Activated T-helper 1 cell treated with anti-CD3 and anti-CD28 coated beads, Interleukin-12 subunit alpha, Interleukin-12 subunit beta, Interleukin-2, Interleukin-4 antibody, amounts not matched to agents 30 ng/mL and 10 ng/mL and 1 ng/mL, durations not matched to agents 14 hours and 24 hours and 36 hours (primary cell): Measurements from ENCODE around the gene KRTAP25-1. TPM values are rescaled to one million over a fixed set of nuclear protein-coding genes. Genes with fewer than 3 reads are reported as not detected.

Experiments used
- DNase-seq: peaks from one replicate; pipeline ENCODE4 v3.0.0; 2021; ENCODE audit warnings: low spot score
- H3K27ac Mint-ChIP-seq: one replicate; pipeline ENCODE4 v1.8.0; 2021; ENCODE audit warnings: mild to moderate bottlenecking, mixed read lengths
- H3K27me3 Mint-ChIP-seq: one replicate; pipeline ENCODE4 v1.8.0; 2022; ENCODE audit warnings: mild to moderate bottlenecking, moderate library complexity, mixed read lengths; ENCODE audit not compliant: insufficient read depth
- H3K36me3 Mint-ChIP-seq: one replicate; pipeline ENCODE4 v1.8.0; 2021; ENCODE audit warnings: low read depth, mixed read lengths
- H3K4me1 Mint-ChIP-seq: one replicate; pipeline ENCODE4 v1.8.0; 2021; ENCODE audit warnings: low read depth, mixed read lengths
- H3K4me3 Mint-ChIP-seq: one replicate; pipeline ENCODE4 v1.8.0; 2021; ENCODE audit warnings: mild to moderate bottlenecking, moderate library complexity, mixed read lengths
- H3K9me3 Mint-ChIP-seq: one replicate; pipeline ENCODE4 v1.8.0; 2021; ENCODE audit warnings: mixed read lengths
- intact Hi-C: fragments of 100-400 bp; cut with micrococcal nuclease; formaldehyde crosslinking; loops from one replicate; pipeline ENCODE4 v1.15.1; 2024
- total RNA-seq: library from RNA; stranded (reverse); gene quantifications from 2 replicates; pipeline ENCODE4 v1.2.3, GENCODE V29; 2022

Gene KRTAP25-1
- total RNA-seq, 1 donor from 2014 or later, result not detected

GRCh38 chr21:30282850-30283249, 6.5 kb downstream of the KRTAP25-1 start, which contains the start of gene KRTAP24-1:
Gene KRTAP24-1, minus strand, starts transcription at chr21:30282950. Its CDS starts 18 bp downstream, at chr21:30282932.
- no peaks in the 10 kb centered on the region for H3K9me3 Mint-ChIP-seq
- no peak for DNase-seq

GRCh38 chr21:30271611-30272010, 17.7 kb downstream of the KRTAP25-1 start:
- intact Hi-C loops, result no loop called here
- no peak for DNase-seq
- H3K27me3 Mint-ChIP-seq, result peaks cover 1% of the 10 kb centered on the region
- H3K4me3 Mint-ChIP-seq, result no peak overlapping the region
- no peaks in the 10 kb centered on the region for H3K4me1 Mint-ChIP-seq
- H3K27ac Mint-ChIP-seq, result no peak overlapping the region
- no peaks in the 10 kb centered on the region for H3K36me3 Mint-ChIP-seq
- H3K9me3 Mint-ChIP-seq, result no peaks in the 10 kb centered on the region

More at GRCh38 chr21:30282850-30283249, 6.5 kb downstream of the KRTAP25-1 start, which contains the start of gene KRTAP24-1:
- Mint-ChIP-seq H3K36me3 (no peaks in the 10 kb centered on the region), H3K27me3 (no peaks in the 10 kb centered on the region), H3K4me1 (no peaks in the 10 kb centered on the region), H3K4me3 (no peak within 1 kb of the TSS), H3K27ac (no peak within 1 kb of the TSS)
- intact Hi-C loops, result no loop called here

GRCh38 chr21:30271156-30271555, 18.2 kb downstream of the KRTAP25-1 start:
- no peaks in the 10 kb centered on the region for H3K4me1 Mint-ChIP-seq
- no peaks in the 10 kb centered on the region for H3K9me3 Mint-ChIP-seq
- H3K27ac Mint-ChIP-seq, result no peak overlapping the region
- no peak overlapping the region for H3K4me3 Mint-ChIP-seq
- intact Hi-C loops, result no loop called here
- H3K27me3 Mint-ChIP-seq, result peaks cover 1% of the 10 kb centered on the region
- H3K36me3 Mint-ChIP-seq, result no peaks in the 10 kb centered on the region
- no peak for DNase-seq

- Mint-ChIP-seq H3K4me3 (no peak overlapping the region), H3K4me1 (no peaks in the 10 kb centered on the region), H3K36me3 (no peaks in the 10 kb centered on the region), H3K27me3 (peaks cover 1% of the 10 kb centered on the region), H3K9me3 (no peaks in the 10 kb centered on the region), H3K27ac (no peak overlapping the region)
- intact Hi-C loops, result no loop called here
- DNase-seq, result no peak
These were observed 19.3 kb downstream of the KRTAP25-1 start for GRCh38 chr21:30269803-30270530.

- no peak for DNase-seq
- H3K4me3 Mint-ChIP-seq, result no peak overlapping the region
- no peaks in the 10 kb centered on the region for H3K36me3 Mint-ChIP-seq
- H3K4me1 Mint-ChIP-seq, result no peaks in the 10 kb centered on the region
- H3K27ac Mint-ChIP-seq, result no peak overlapping the region
- H3K27me3 Mint-ChIP-seq, result peaks cover 1% of the 10 kb centered on the region
- H3K9me3 Mint-ChIP-seq, result no peaks in the 10 kb centered on the region
- intact Hi-C loops, result no loop called here
These were observed 20.6 kb downstream of the KRTAP25-1 start for GRCh38 chr21:30268608-30269197.

- Mint-ChIP-seq H3K9me3 (no peaks in the 10 kb centered on the region), H3K36me3 (no peaks in the 10 kb centered on the region), H3K27me3 (no peaks in the 10 kb centered on the region), H3K27ac (no peak overlapping the region), H3K4me1 (no peaks in the 10 kb centered on the region), H3K4me3 (no peak overlapping the region)
- intact Hi-C loops, result no loop called here
- no peak for DNase-seq
These were observed 31.5 kb downstream of the KRTAP25-1 start for GRCh38 chr21:30257773-30258172.

- no peak for DNase-seq
- Mint-ChIP-seq H3K27me3 (no peaks in the 10 kb centered on the region), H3K27ac (no peak overlapping the region), H3K36me3 (no peaks in the 10 kb centered on the region), H3K4me3 (no peak overlapping the region), H3K4me1 (no peaks in the 10 kb centered on the region), H3K9me3 (no peaks in the 10 kb centered on the region)
- intact Hi-C loops, result no loop called here
These were observed 33.2 kb downstream of the KRTAP25-1 start for GRCh38 chr21:30256100-30256499.

GRCh38 chr21:30255679-30256078, 33.6 kb downstream of the KRTAP25-1 start:
- intact Hi-C loops, result no loop called here
- Mint-ChIP-seq H3K27me3 (no peaks in the 10 kb centered on the region), H3K4me1 (no peaks in the 10 kb centered on the region), H3K9me3 (no peaks in the 10 kb centered on the region), H3K4me3 (no peak overlapping the region), H3K27ac (no peak overlapping the region), H3K36me3 (no peaks in the 10 kb centered on the region)
- DNase-seq, result no peak

GRCh38 chr21:30251781-30252180, 37.5 kb downstream of the KRTAP25-1 start:
- no peaks in the 10 kb centered on the region for H3K36me3 Mint-ChIP-seq
- H3K4me3 Mint-ChIP-seq, result no peak overlapping the region
- intact Hi-C loops, result no loop called here
- H3K27ac Mint-ChIP-seq, result no peak overlapping the region
- no peak for DNase-seq
- H3K4me1 Mint-ChIP-seq, result no peaks in the 10 kb centered on the region
- H3K27me3 Mint-ChIP-seq, result no peaks in the 10 kb centered on the region
- no peaks in the 10 kb centered on the region for H3K9me3 Mint-ChIP-seq

GRCh38 chr21:30249936-30250335, 39.4 kb downstream of the KRTAP25-1 start:
- Mint-ChIP-seq H3K4me3 (no peak overlapping the region), H3K4me1 (no peaks in the 10 kb centered on the region), H3K9me3 (no peaks in the 10 kb centered on the region), H3K36me3 (no peaks in the 10 kb centered on the region), H3K27ac (no peak overlapping the region), H3K27me3 (no peaks in the 10 kb centered on the region)
- intact Hi-C loops, result no loop called here
- no peak for DNase-seq

- Mint-ChIP-seq H3K4me1 (no peaks in the 10 kb centered on the region), H3K36me3 (no peaks in the 10 kb centered on the region), H3K27ac (no peak overlapping the region), H3K27me3 (no peaks in the 10 kb centered on the region), H3K9me3 (no peaks in the 10 kb centered on the region), H3K4me3 (no peak overlapping the region)
- no peak for DNase-seq
- intact Hi-C loops, result no loop called here
These were observed 40.5 kb downstream of the KRTAP25-1 start for GRCh38 chr21:30248844-30249243.

- no peaks in the 10 kb centered on the region for H3K36me3 Mint-ChIP-seq
- DNase-seq, result no peak
- H3K4me1 Mint-ChIP-seq, result no peaks in the 10 kb centered on the region
- no peak overlapping the region for H3K4me3 Mint-ChIP-seq
- no peaks in the 10 kb centered on the region for H3K9me3 Mint-ChIP-seq
- no peaks in the 10 kb centered on the region for H3K27me3 Mint-ChIP-seq
- intact Hi-C loops, result no loop called here
- no peak overlapping the region for H3K27ac Mint-ChIP-seq
These were observed 44.3 kb downstream of the KRTAP25-1 start for GRCh38 chr21:30245061-30245460.

GRCh38 chr21:30243691-30244090, 45.6 kb downstream of the KRTAP25-1 start:
- Mint-ChIP-seq H3K27ac (no peak overlapping the region), H3K4me3 (no peak overlapping the region), H3K36me3 (no peaks in the 10 kb centered on the region), H3K4me1 (no peaks in the 10 kb centered on the region), H3K9me3 (no peaks in the 10 kb centered on the region), H3K27me3 (no peaks in the 10 kb centered on the region)
- intact Hi-C loops, result no loop called here
- DNase-seq, result no peak
